ENCODE data around the gene TNFSF8. TPM values are rescaled to one million over a fixed set of nuclear protein-coding genes. Genes with fewer than 3 reads are reported as not detected.
A peak's percentile ranks its signal among the peaks of the same experiment; 100 is the strongest.

Gene TNFSF8
- total RNA-seq, 1 donor: 6.7 TPM

GRCh38 chr9:114883709-114884108 lies 46.7 kb downstream of the TNFSF8 start:
- no peak for DNase-seq (ENCODE audit: low read depth in 2 of 3, low spot score in 2 of 3)

GRCh38 chr9:114880291-114880745 lies 50.1 kb downstream of the TNFSF8 start:
- DNase-seq (ENCODE audit: low read depth in 2 of 3, low spot score in 2 of 3): no peak

- no peak for DNase-seq (ENCODE audit: low read depth in 2 of 3, low spot score in 2 of 3)
These were observed 51.4 kb downstream of the TNFSF8 start for GRCh38 chr9:114878879-114879564.

GRCh38 chr9:114869845-114870244 lies 60.5 kb downstream of the TNFSF8 start:
- no peak for DNase-seq (ENCODE audit: low read depth in 2 of 3, low spot score in 2 of 3)

GRCh38 chr9:114869378-114869777 lies 61.0 kb downstream of the TNFSF8 start:
- no peak for DNase-seq (ENCODE audit: low read depth in 2 of 3, low spot score in 2 of 3)

GRCh38 chr9:114867327-114867726 lies 63.1 kb downstream of the TNFSF8 start:
- DNase-seq (ENCODE audit: low read depth in 2 of 3, low spot score in 2 of 3): no peak

- no peak for DNase-seq (ENCODE audit: low read depth in 2 of 3, low spot score in 2 of 3)
These were observed 65.9 kb downstream of the TNFSF8 start for GRCh38 chr9:114864471-114864870.

- no peak for DNase-seq (ENCODE audit: low read depth in 2 of 3, low spot score in 2 of 3)
These were observed 68.3 kb downstream of the TNFSF8 start for GRCh38 chr9:114861922-114862605.

- DNase-seq (ENCODE audit: low read depth in 2 of 3, low spot score in 2 of 3): no peak
These were observed 69.1 kb downstream of the TNFSF8 start for GRCh38 chr9:114861273-114861672.

- no peak for DNase-seq (ENCODE audit: low read depth in 2 of 3, low spot score in 2 of 3)
These were observed 70.2 kb downstream of the TNFSF8 start for GRCh38 chr9:114860187-114860586.

GRCh38 chr9:114856942-114857315 lies 73.5 kb downstream of the TNFSF8 start:
- no peak for DNase-seq (ENCODE audit: low read depth in 2 of 3, low spot score in 2 of 3)

GRCh38 chr9:114856215-114856941 lies 74.0 kb downstream of the TNFSF8 start:
- no peak for DNase-seq (ENCODE audit: low read depth in 2 of 3, low spot score in 2 of 3)

GRCh38 chr9:114855488-114855887 lies 74.9 kb downstream of the TNFSF8 start:
- no peak for DNase-seq (ENCODE audit: low read depth in 2 of 3, low spot score in 2 of 3)

- no peak for DNase-seq (ENCODE audit: low read depth in 2 of 3, low spot score in 2 of 3)
These were observed 75.5 kb downstream of the TNFSF8 start for GRCh38 chr9:114854736-114855355.

- no peak for DNase-seq (ENCODE audit: low read depth in 2 of 3, low spot score in 2 of 3)
These were observed 77.1 kb downstream of the TNFSF8 start for GRCh38 chr9:114853071-114853855.

- DNase-seq (ENCODE audit: low read depth in 2 of 3, low spot score in 2 of 3): no peak
These were observed 78.3 kb downstream of the TNFSF8 start for GRCh38 chr9:114852050-114852594.

GRCh38 chr9:114851306-114851705 lies 79.1 kb downstream of the TNFSF8 start:
- peak in 1 of 3 donors; percentile 18 for DNase-seq (ENCODE audit: low read depth in 2 of 3, low spot score in 2 of 3)
